ENCODE data around the gene FAM177A1.
A peak's percentile ranks its signal among the peaks of the same experiment; 100 is the strongest.
"Not testable (repeated sequence)": the region's sequence is repeated elsewhere in the genome, so short reads cannot be mapped to it uniquely, and the experiment has no call there.

The FAM177A1 gene

DNA sequence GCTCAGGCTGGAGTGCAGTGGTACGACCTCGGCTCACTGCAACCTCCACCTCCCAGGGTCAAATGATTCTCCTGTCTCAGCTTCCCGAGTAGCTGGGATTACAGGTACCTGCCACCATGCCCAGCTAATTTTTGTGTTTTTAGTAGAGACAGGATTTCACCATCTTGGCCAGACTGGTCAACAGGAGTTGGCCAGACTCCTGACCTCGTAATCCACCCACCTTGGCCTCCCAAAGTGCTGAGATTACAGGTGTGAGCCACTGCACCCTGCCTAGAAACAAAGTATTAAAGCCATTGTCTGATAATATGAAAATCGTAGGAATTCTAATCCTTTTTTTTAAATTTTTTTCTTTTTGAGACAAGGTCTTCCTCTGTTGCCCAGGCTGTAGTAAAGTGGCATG lies 19.7 kb downstream of the FAM177A1 start:
- not testable (repeated sequence) for DNase-seq

- DNase-seq: no peak
Observed at GRCh38 chr14:35068238-35069012, 22.4 kb downstream of the FAM177A1 start.

DNA sequence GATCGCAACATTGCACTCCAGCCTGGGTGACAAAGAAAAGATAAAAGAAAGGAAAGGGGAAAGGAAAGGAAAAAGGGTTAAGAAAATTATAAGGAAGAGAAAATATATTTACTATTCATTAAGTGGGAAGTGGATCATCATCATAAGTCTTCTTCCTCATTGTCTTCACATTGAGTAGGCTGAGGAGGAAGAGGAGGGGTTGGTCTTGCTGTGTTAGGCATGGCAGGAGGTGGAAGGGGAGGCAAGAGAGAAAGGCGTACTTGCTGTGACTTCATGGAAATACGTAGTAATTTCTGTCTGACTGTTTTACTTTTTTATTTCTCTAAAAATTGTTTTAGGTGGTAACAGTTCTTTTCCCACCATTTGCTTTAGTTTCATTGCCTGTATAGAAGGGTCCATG lies 26.2 kb downstream of the FAM177A1 start:
- no peak for DNase-seq

DNA sequence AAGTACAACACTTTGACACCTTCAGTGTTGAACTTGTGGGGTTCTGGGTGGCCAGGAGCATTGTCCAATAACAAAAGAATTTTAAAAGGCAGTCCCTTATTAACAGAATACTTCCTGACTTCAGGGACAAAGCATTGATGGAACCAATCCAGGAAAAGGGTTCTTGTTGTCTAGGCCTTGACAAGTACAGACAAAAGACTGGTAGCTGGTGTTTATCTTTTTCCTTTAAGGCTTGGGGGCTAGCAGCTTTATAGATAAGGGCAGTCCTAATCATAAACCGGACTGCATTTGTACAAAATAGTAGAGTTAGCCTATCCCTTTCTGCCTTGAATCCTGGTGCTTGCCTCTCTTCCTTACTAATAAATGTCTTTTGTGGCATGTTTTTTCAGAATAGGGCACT lies 27.4 kb downstream of the FAM177A1 start:
- DNase-seq: no peak

- no peak for DNase-seq
Observed at GRCh38 chr14:35078082-35078481, 32.0 kb downstream of the FAM177A1 start.

- DNase-seq: no peak
Observed at GRCh38 chr14:35079742-35080141, 33.7 kb downstream of the FAM177A1 start.

- DNase-seq: no peak
Observed at GRCh38 chr14:35083530-35084150, 37.6 kb downstream of the FAM177A1 start.

GRCh38 chr14:35085441-35085840 lies 39.4 kb downstream of the FAM177A1 start:
- DNase-seq: no peak

DNA sequence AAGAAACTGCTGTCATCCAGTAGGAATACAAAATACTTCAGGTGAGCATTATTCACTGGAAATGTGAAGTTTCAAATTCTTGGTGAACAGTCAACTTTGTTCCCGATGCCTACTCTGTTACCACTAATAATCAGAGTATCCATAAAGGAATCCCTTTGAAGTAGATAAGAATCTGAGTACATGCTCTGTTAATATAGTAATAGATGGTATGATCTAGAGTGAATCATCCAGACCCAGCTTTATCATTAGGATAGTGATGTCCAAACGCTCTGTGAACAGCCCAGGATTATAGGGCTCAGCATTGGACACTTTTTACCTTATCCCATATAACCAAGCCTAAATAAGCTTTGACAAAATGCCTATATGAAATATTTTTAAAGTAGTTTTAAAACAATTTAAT lies 42.4 kb downstream of the FAM177A1 start:
- no peak for DNase-seq

- DNase-seq: not testable (repeated sequence)
Observed at GRCh38 chr14:35094645-35095044, 48.6 kb downstream of the FAM177A1 start.

DNA sequence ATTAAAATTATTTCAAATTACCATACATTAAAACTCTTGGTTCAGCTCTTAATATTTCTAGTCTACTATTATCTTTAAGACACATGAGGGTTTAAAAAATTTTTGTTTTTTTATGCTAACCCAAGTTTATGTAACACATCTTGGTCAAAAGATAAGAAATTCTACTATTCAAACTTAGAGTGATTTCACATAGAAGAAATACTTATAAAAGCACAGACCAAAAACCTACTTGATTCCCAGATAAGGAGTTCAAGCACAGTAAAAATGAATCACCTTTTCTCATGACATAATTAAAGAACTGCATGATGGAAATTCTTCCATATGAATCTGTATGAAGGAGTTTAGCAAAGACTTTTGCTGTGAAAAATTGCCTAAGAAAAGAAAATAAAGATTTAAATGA lies 61.8 kb downstream of the FAM177A1 start:
- no peak for DNase-seq

- DNase-seq: no peak
Observed at GRCh38 chr14:35112641-35113040, 66.6 kb downstream of the FAM177A1 start.

- no peak for DNase-seq
Observed at GRCh38 chr14:35113308-35113950, 67.4 kb downstream of the FAM177A1 start.

DNA sequence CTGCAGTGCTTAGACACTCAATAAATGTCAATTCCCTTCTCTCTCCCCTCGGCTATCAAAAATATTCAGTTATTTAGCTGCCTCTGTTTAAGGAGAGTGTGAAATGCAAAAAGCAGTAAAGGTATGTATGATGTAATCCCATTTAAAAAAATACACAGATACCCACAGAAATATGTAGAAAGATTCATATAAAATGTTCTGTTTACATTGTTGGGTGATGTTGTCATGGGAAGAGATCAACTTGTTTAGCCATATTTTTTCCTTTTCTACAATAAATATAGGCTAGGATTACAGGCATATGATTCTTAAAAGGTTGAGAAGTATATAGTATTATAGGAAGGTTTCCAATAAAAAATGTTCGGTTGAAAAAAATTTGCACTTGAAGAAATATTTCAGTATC lies 68.0 kb downstream of the FAM177A1 start:
- no peak for DNase-seq

- DNase-seq: no peak
Observed at GRCh38 chr14:35116242-35116641, 70.2 kb downstream of the FAM177A1 start.

GRCh38 chr14:35117112-35117511 lies 71.0 kb downstream of the FAM177A1 start:
- no peak for DNase-seq

GRCh38 chr14:35121026-35121886 lies 75.2 kb downstream of the FAM177A1 start:
- DNase-seq: peak; percentile 46

- peak; percentile 86 for DNase-seq
Observed at GRCh38 chr14:35121887-35122695, 76.0 kb downstream of the FAM177A1 start, which contains the start of the genes PPP2R3C and PRORP. Gene PPP2R3C (minus strand): TSS chr14:35121990. CDS start chr14:35121959, 31 bp downstream. Gene PRORP (plus strand): TSS chr14:35122552. CDS start chr14:35123246, 694 bp downstream.

DNA sequence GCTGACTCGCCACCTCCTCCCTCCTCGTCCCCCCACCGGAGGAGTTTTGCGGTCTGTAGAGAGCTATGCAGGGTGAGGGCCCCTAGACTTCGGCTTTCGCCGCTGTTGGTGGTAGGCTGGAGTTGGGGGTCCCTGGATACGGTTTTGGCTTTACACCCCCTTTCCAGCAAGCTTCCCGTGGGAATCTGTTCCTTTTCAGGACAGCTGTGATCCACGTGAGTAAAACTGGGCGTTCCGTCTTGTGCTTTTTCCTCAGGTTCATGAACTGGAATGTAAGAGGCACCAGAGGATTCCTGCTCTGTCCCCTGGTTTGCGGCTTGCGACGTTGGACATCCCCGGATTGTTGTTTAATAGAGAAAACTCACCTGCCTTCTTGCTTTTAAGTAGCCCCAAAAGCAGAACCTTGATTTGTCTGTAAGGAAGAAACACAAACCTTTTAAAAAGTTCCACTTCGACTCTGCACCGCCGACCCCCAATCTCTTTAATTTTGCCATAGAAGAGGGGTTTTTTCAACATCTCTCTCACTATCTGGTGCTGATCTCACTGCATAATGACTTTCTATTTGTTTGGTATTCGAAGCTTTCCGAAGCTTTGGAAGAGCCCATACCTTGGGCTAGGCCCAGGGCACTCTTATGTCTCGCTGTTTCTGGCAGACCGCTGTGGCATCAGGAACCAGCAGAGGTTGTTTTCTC lies 76.8 kb downstream of the FAM177A1 start:
- peak; percentile 11 for DNase-seq

- DNase-seq: no peak
Observed at GRCh38 chr14:35123388-35123703, 77.3 kb downstream of the FAM177A1 start.

DNA sequence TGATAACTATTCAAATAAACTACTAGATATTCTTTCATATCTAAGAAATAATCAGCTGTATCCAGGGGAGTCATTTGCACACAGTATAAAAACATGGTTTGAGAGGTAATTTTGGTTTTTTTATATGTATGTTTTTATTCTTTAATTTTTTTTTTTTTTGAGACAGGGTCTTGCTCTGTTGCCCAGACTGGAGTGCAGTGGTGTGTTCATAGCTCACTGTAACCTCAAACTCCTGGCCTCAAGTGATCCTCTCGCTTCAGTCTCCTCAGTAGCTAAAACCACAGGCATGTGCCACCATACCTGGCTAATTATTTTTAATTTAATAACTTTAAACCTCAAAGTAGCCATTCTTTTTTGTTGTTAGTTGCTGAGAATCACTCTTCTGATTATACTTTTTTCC lies 78.1 kb downstream of the FAM177A1 start:
- DNase-seq: no peak
